Suprapubic skin (tissue), 4 donors: ENCODE measurements around the gene TIE1. TPM values are rescaled to one million over a fixed set of nuclear protein-coding genes. Genes with fewer than 3 reads are reported as not detected.
A peak's percentile ranks its signal among the peaks of the same experiment; 100 is the strongest.

ENCODE experiments used
- DNase-seq, 2 donors: peaks; one replicate each; pipeline ENCODE4 v3.0.0-alpha.2; 2019; ENCODE audit warnings: low spot score in 2 of 2
- H3K27ac ChIP-seq: fragments of 200-600 bp; sonication (generic); one replicate; pipeline ENCODE4 v1.5.1; 2019
- H3K27me3 ChIP-seq: fragments of 200-600 bp; sonication (generic); one replicate; pipeline ENCODE4 v1.5.1; 2019
- H3K36me3 ChIP-seq: fragments of 200-600 bp; sonication (generic); one replicate; pipeline ENCODE4 v1.5.1; 2019
- H3K4me1 ChIP-seq: fragments of 200-600 bp; sonication (generic); one replicate; pipeline ENCODE4 v1.5.1; 2019
- H3K4me3 ChIP-seq: fragments of 200-600 bp; sonication (generic); one replicate; pipeline ENCODE4 v1.5.1; 2019; ENCODE audit warnings: mild to moderate bottlenecking
- H3K9me3 ChIP-seq: fragments of 200-600 bp; sonication (generic); one replicate; pipeline ENCODE4 v1.5.1; 2019
- EP300 ChIP-seq: sonication (generic); formaldehyde crosslinking; IDR thresholded peaks from one replicate; pipeline ENCODE4 v1.6.1; 2017; ENCODE audit warnings: antibody characterized with exemption
- POLR2A ChIP-seq, 2 donors: fragments of 450-650 bp; IDR thresholded peaks; one replicate each; pipeline ENCODE4 v1.6.1; 2017; ENCODE audit warnings: antibody characterized with exemption in 2 of 2, mild to moderate bottlenecking in 2 of 2, moderate library complexity in 2 of 2
- POLR2AphosphoS5 ChIP-seq, 3 donors: sonication (generic); formaldehyde crosslinking; IDR thresholded peaks; one replicate each; pipeline ENCODE4 v1.6.1; 2017; ENCODE audit warnings: antibody characterized with exemption in 3 of 3
- WGBS: methylation state at CpG from one replicate; pipeline ENCODE4 v1.1.5; 2018; 5-methylcytosine and 5-hydroxymethylcytosine counted together
- total RNA-seq, 4 donors: library from RNA; depleted of rRNA; stranded (reverse); fragments of >200 nt; gene quantifications; one replicate each; pipeline ENCODE4 v1.1.0, GENCODE V29; 2016
- TF ChIP-seq, protein P1 (sequence below), 2 donors: fragments of 200-600 bp in 1 of 2; fragments of 450-650 bp in 1 of 2; sonication (generic) in 1 of 2; IDR thresholded peaks; one replicate each; pipeline ENCODE4 v1.5.1; 2016 to 2019; ENCODE audit warnings: antibody characterized with exemption in 2 of 2, mild to moderate bottlenecking in 1 of 2, moderate library complexity in 1 of 2

The TIE1 gene
- total RNA-seq, 4 donors from 2014 or later: 5.4 to 19.0 (median 11.3) TPM

DNA sequence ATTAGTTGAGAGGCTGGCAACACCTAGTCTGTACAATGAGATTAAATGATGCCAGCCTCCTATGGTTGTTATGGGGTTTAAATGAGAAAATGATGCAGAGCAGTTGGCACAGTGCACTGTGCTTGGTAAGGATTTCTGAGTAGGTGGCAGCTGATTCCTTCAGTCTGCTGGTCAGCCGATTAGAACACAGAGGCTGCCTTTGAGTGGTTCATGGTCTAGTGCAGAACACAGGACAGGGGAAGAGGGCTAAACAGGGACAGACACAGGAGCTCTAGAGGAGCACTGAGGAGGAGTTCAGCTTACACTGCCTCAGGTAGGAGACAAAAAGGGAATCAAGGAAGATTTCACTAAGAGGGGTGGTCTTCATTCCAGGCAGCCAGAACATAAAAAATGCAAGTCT is 1.4 kb downstream of the TIE1 start:
- Histone ChIP-seq H3K36me3 (no peaks in the 10 kb centered on the region), H3K27me3 (no peaks in the 10 kb centered on the region), H3K4me1 (peaks cover 9% of the 10 kb centered on the region), H3K4me3 (peak overlapping the region; percentile 28), H3K9me3 (no peaks in the 10 kb centered on the region), H3K27ac (no peak overlapping the region)
- no peak for DNase-seq
- 76% methylated on average over 1 of the region's 1 CpG for WGBS
- TF ChIP-seq POLR2AphosphoS5 (IDR thresholded peaks at IDR 0.05): no peak
- TF ChIP-seq, protein P1, sequence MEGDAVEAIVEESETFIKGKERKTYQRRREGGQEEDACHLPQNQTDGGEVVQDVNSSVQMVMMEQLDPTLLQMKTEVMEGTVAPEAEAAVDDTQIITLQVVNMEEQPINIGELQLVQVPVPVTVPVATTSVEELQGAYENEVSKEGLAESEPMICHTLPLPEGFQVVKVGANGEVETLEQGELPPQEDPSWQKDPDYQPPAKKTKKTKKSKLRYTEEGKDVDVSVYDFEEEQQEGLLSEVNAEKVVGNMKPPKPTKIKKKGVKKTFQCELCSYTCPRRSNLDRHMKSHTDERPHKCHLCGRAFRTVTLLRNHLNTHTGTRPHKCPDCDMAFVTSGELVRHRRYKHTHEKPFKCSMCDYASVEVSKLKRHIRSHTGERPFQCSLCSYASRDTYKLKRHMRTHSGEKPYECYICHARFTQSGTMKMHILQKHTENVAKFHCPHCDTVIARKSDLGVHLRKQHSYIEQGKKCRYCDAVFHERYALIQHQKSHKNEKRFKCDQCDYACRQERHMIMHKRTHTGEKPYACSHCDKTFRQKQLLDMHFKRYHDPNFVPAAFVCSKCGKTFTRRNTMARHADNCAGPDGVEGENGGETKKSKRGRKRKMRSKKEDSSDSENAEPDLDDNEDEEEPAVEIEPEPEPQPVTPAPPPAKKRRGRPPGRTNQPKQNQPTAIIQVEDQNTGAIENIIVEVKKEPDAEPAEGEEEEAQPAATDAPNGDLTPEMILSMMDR (IDR thresholded peaks at IDR 0.05): no peak
- TF ChIP-seq POLR2A (IDR thresholded peaks at IDR 0.05): no peak
- no peak for TF ChIP-seq EP300

DNA sequence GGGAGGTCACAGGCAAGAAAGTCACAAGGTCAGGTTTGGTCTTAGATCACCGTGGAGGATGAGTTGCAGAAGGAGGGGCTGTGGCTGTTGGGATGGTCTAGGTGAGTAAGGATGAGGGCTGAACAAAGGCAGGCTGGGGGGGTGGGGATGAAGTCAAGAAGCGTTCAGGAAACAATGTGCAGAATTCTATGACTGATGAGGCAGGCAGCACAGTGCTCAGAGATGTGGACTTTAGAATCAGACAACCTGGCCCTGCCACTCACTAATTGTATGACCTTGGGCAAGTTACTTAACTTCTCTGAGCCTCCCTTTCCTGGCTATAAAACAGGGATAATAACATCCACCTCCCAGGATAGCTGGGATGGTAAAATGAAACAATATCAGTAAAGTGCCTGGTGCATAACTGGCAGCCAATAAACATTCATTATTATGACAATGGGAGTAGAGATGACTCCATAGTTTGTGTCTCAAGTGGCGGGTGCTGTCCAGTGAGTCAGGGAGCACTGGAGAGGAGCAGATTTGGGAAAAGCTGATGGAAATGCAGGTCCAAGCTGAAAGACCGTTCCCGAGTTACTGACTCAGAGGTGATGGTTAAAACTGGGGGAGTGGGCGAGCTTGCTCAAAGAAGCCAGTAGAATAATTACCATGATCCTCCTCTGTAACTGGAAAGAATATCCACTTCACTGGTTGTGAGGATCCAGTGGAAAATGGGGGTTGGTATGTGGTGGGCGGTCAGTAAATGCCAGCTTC is 2.1 kb downstream of the TIE1 start:
- Histone ChIP-seq H3K4me1 (peaks cover 9% of the 10 kb centered on the region), H3K27me3 (no peaks in the 10 kb centered on the region), H3K36me3 (no peaks in the 10 kb centered on the region), H3K4me3 (peak overlapping the region; percentile 28), H3K27ac (no peak overlapping the region), H3K9me3 (no peaks in the 10 kb centered on the region)
- DNase-seq: no peak
- WGBS: 78% methylated on average over 7 of the region's 7 CpGs
- TF ChIP-seq POLR2AphosphoS5 (IDR thresholded peaks at IDR 0.05) (no peak), EP300 (no peak), POLR2A (IDR thresholded peaks at IDR 0.05) (no peak)
- TF ChIP-seq, protein P1 (IDR thresholded peaks at IDR 0.05): no peak

DNA sequence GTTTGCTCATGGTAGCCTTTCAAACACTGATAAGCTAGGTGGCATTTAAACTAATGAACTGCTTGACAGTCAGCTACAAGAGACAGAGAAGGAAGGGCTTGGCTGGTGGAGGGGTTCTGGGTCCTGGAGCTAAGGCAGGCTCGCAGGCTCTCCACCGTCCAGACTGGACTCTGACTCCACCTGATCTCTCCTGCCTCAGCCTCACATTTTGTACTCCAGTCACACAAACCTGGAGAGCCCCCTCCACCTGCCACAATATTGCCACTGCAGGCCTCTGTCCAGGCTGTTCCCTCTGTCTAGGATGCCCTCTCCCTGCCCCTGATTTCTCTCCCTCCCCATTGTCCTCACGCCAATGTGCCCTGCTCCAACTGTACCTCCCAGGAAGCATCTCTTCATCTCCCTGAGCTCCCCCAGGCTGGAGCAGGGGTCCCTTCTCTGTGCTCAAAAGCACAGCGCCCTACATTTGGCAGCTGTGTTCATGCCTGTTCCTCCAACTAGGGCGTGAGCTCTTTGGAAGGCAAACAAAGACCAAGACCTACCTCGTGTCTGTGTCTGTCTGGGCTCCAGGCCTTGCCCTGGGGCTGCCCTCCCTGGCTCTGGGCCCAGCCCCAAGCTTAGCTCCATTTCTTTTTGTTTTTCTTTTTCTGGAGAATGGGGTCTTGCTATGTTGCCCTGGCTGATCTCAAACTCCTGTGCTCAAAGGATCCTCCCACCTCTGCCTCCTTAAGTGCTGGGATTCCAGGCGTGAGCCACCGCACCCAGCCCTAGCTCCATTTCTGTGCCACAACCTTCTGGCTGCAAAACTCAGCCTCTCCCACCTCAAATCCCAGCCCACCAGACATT is 2.9 kb downstream of the TIE1 start:
- no peak for DNase-seq
- no peak for TF ChIP-seq POLR2A (IDR thresholded peaks at IDR 0.05)
- no peak for TF ChIP-seq EP300
- TF ChIP-seq POLR2AphosphoS5 (IDR thresholded peaks at IDR 0.05): no peak
- TF ChIP-seq, protein P1 (IDR thresholded peaks at IDR 0.05): no peak
- Histone ChIP-seq H3K27ac (no peak overlapping the region), H3K4me1 (peaks cover 9% of the 10 kb centered on the region), H3K36me3 (no peaks in the 10 kb centered on the region), H3K27me3 (no peaks in the 10 kb centered on the region), H3K4me3 (no peak overlapping the region), H3K9me3 (no peaks in the 10 kb centered on the region)
- WGBS: 56% methylated on average over 8 of the region's 8 CpGs

DNA sequence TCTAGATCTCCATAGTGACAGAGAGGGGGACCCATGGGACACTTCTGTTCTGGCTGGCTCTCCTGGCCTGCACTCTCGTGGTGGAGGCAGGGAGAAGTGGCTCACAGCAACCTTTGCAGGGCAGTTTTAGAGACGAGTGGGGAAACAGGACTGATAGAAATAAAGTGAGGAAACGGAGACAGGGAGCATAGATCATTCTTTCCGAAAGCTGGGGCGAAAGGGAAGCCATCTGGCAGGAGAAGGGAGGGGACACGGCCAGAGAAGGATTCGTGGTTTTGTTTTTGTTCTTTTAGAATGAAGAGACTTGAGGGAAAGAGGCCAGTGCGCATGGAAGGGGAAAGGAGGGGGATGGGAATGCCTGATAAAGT is 3.5 kb downstream of the TIE1 start:
- Histone ChIP-seq H3K9me3 (no peaks in the 10 kb centered on the region), H3K4me1 (peaks cover 9% of the 10 kb centered on the region), H3K27me3 (no peaks in the 10 kb centered on the region), H3K4me3 (no peak overlapping the region), H3K27ac (no peak overlapping the region), H3K36me3 (no peaks in the 10 kb centered on the region)
- TF ChIP-seq POLR2A (IDR thresholded peaks at IDR 0.05) (no peak), EP300 (no peak), POLR2AphosphoS5 (IDR thresholded peaks at IDR 0.05) (no peak)
- TF ChIP-seq, protein P1 (IDR thresholded peaks at IDR 0.05): no peak
- 42% methylated on average over 8 of the region's 8 CpGs for WGBS
- DNase-seq: peak in 1 of 2 donors; percentile 44

DNA sequence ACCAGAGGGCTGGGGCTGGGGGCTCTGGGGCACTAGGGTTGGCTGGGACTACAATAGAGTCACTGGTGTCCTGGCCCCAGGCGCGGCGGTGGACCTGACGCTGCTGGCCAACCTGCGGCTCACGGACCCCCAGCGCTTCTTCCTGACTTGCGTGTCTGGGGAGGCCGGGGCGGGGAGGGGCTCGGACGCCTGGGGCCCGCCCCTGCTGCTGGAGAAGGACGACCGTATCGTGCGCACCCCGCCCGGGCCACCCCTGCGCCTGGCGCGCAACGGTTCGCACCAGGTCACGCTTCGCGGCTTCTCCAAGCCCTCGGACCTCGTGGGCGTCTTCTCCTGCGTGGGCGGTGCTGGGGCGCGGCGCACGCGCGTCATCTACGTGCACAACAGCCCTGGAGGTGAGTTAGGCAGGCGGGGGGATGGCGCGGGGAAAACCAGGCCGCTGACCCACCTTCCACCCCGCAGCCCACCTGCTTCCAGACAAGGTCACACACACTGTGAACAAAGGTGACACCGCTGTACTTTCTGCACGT is 4.1 kb downstream of the TIE1 start:
- H3K36me3 ChIP-seq: no peaks in the 10 kb centered on the region
- no peak overlapping the region for H3K4me3 ChIP-seq
- H3K27me3 ChIP-seq: no peaks in the 10 kb centered on the region
- no peak for TF ChIP-seq POLR2AphosphoS5 (IDR thresholded peaks at IDR 0.05)
- TF ChIP-seq, protein P1 (IDR thresholded peaks at IDR 0.05): no peak
- 89% methylated on average over 21 of the region's 46 CpGs for WGBS
- no peak for DNase-seq
- no peaks in the 10 kb centered on the region for H3K9me3 ChIP-seq
- H3K27ac ChIP-seq: no peak overlapping the region
- H3K4me1 ChIP-seq: peaks cover 9% of the 10 kb centered on the region
